HG02943 (cell line): ENCODE data around the gene MALAT1.

ENCODE experiments used
- ATAC-seq: cut with Tn5 transposase; IDR thresholded peaks from one replicate; pipeline ENCODE4 v1.9.1; 2021; ENCODE audit warnings: mild to moderate bottlenecking, low read depth, moderate library complexity; ENCODE audit not compliant: unreplicated experiment

MALAT1 gene

DNA sequence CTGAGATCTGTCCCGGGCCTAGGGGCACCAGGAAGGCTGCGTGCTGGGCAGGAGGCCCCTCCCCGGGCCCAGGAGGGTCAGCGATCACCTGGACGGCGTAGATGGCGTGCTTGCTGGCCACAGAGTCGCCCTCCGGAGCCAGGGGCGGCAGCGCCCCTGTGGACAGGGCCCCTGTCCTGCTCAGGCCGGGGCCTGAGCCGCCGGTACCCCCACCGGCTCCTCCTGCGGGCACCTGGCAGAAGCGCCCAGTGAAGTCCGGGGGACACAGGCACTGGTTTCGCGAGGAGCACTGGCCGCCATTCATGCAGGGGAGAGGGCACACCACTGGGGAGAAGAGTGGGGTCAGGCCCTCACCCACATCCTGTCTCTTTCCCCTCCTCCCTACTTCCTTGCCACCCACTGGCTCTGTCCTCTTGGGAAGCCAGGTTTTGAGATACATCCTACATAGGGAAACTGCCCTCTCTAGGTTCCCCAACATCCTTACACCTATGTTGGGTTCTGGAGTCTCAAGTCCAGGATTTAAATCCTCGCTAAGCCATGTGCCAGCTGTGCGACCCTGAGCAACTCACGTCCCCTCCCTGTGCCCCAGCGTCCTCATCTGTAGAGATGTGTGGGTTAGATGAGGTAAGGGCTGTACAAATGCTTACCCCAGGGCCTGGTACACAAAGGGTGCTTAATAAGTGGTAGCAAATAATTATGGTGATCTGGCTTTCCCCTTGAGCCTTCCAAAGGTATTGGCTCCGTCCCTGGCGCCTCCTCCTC, 55.4 kb downstream of the MALAT1 start:
- ATAC-seq, result no peak

GRCh38 chr11:65554842-65555430, 56.1 kb downstream of the MALAT1 start:
- ATAC-seq, result no peak

GRCh38 chr11:65555693-65556231, 56.9 kb downstream of the MALAT1 start:
- no peak for ATAC-seq
